ENCODE results near the gene FOXI3. TPM values are rescaled to one million over a fixed set of nuclear protein-coding genes. Genes with fewer than 3 reads are reported as not detected.

The FOXI3 gene
- total RNA-seq, 1 experiment from 2014 or later = not detected

- no peak overlapping the region for H3K27ac Mint-ChIP-seq (ENCODE audit: unreplicated experiment)
- H3K27me3 Mint-ChIP-seq (ENCODE audit: insufficient read depth, unreplicated experiment) = peaks cover 7% of the 10 kb centered on the region
- Histone ChIP-seq H3K27me3 (replicated peaks; ENCODE audit: control insufficient read depth, insufficient read depth, low read length) (no peaks in the 10 kb centered on the region), H3K36me3 (ENCODE audit: control insufficient read depth, insufficient read depth, low read length) (no peaks in the 10 kb centered on the region), H3K4me1 (no peaks in the 10 kb centered on the region), H3K4me3 (ENCODE audit: low read depth, low read length) (no peak overlapping the region), H3K9me3 (peaks cover 4% of the 10 kb centered on the region; the same call in 1 of the 2 replicates)
- DNase-seq = no peak
- POLR2A ChIA-PET = no interaction called here
- intact Hi-C loops (cut with micrococcal nuclease; ENCODE audit: unreplicated experiment) = no loop called here
- no peaks in the 10 kb centered on the region for H3K9me3 Mint-ChIP-seq (ENCODE audit: unreplicated experiment)
- no TSS peak for BruUV-seq (replicated peaks)
- CTCF ChIA-PET = no interaction called here
- TF ChIP-seq, protein P1, sequence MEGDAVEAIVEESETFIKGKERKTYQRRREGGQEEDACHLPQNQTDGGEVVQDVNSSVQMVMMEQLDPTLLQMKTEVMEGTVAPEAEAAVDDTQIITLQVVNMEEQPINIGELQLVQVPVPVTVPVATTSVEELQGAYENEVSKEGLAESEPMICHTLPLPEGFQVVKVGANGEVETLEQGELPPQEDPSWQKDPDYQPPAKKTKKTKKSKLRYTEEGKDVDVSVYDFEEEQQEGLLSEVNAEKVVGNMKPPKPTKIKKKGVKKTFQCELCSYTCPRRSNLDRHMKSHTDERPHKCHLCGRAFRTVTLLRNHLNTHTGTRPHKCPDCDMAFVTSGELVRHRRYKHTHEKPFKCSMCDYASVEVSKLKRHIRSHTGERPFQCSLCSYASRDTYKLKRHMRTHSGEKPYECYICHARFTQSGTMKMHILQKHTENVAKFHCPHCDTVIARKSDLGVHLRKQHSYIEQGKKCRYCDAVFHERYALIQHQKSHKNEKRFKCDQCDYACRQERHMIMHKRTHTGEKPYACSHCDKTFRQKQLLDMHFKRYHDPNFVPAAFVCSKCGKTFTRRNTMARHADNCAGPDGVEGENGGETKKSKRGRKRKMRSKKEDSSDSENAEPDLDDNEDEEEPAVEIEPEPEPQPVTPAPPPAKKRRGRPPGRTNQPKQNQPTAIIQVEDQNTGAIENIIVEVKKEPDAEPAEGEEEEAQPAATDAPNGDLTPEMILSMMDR (IDR thresholded peaks at IDR 0.05; ENCODE audit: insufficient read depth in 1 of 2, low read depth in 1 of 2, low read length in 1 of 2, severe bottlenecking in 1 of 2, unreplicated experiment in 1 of 2) = no peak
- no peaks in the 10 kb centered on the region for H3K4me1 Mint-ChIP-seq (ENCODE audit: low read depth, unreplicated experiment)
- no peaks in the 10 kb centered on the region for H3K36me3 Mint-ChIP-seq (ENCODE audit: insufficient read depth, unreplicated experiment)
- H3K4me3 Mint-ChIP-seq (ENCODE audit: unreplicated experiment) = no peak overlapping the region
These were observed 54.3 kb downstream of the FOXI3 start for GRCh38 chr2:88398180-88398579.

Other genes with a start within 250 kb of the FOXI3 start
- 24.6 and 26.8 TPM in 2 replicates for gene EIF2AK3, start 174.8 kb upstream of the FOXI3 start, total RNA-seq (2022)
- 33.2 and 33.7 TPM in 2 replicates for gene RPIA, start 239.0 kb upstream of the FOXI3 start, total RNA-seq (2022)

Measured in Caco-2 (cell line).